ENCODE results near the gene CPSF7.

CPSF7 gene

DNA sequence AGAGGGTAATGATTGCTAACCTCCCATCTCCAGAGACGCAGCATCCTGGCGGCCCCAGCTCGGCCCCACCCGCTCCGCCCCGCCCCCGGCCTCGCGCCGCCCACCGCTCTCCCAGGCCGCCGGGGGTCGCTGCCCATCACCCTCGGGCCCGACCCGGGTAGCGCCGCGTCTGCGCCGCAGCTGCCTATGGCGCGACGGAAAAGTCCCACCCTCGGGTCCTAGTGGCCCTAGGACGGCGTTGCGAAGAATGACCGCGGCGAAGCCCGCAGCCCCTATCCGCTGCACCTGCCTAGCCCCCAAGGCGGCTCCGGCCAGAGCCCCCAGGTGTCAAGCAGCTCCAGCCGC, 457 bp downstream of the CPSF7 start:
- Histone ChIP-seq H3K27ac (ENCODE audit: low read length) (peak overlapping the region; percentile 94), H3K36me3 (replicated peaks; ENCODE audit: insufficient read depth, low read length) (peaks cover 17% of the 10 kb centered on the region; the same call in 1 of the 2 replicates), H3K9me3 (replicated peaks; ENCODE audit: insufficient read depth, low read length) (no peaks in the 10 kb centered on the region), H3F3A (ENCODE audit: insufficient read depth, low read length) (0 out of 2 replicates have a peak, but pooled peaks cover 4% of the 10 kb centered on the region), H3K4me1 (ENCODE audit: low read length) (peaks cover 12% of the 10 kb centered on the region), H3K9me2 (replicated peaks; ENCODE audit: insufficient read depth, low read length) (no peaks in the 10 kb centered on the region), H3K4me3 (ENCODE audit: low read length) (peak overlapping the region; percentile 93), H3K27me3 (replicated peaks; ENCODE audit: insufficient read depth, low read length) (no peaks in the 10 kb centered on the region), H3K4me2 (ENCODE audit: low read depth, low read length) (peak overlapping the region; percentile 82), H4K20me1 (ENCODE audit: insufficient read depth, low read length) (no peaks in the 10 kb centered on the region), H3K79me2 (ENCODE audit: low read length) (peaks cover 95% of the 10 kb centered on the region), H3K9ac (ENCODE audit: low read length) (peak overlapping the region; percentile 99), H2AFZ (ENCODE audit: low read length) (peak overlapping the region; percentile 45)
- peak; percentile 75 for DNase-seq
- TF ChIP-seq, protein P1, sequence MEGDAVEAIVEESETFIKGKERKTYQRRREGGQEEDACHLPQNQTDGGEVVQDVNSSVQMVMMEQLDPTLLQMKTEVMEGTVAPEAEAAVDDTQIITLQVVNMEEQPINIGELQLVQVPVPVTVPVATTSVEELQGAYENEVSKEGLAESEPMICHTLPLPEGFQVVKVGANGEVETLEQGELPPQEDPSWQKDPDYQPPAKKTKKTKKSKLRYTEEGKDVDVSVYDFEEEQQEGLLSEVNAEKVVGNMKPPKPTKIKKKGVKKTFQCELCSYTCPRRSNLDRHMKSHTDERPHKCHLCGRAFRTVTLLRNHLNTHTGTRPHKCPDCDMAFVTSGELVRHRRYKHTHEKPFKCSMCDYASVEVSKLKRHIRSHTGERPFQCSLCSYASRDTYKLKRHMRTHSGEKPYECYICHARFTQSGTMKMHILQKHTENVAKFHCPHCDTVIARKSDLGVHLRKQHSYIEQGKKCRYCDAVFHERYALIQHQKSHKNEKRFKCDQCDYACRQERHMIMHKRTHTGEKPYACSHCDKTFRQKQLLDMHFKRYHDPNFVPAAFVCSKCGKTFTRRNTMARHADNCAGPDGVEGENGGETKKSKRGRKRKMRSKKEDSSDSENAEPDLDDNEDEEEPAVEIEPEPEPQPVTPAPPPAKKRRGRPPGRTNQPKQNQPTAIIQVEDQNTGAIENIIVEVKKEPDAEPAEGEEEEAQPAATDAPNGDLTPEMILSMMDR (IDR thresholded peaks at IDR 0.05; ENCODE audit: low read length) = peak; percentile 26; the same call in 1 of the 2 replicates
- no peak for TF ChIP-seq EZH2phosphoT487 (IDR thresholded peaks at IDR 0.05; ENCODE audit: low read length)

DNA sequence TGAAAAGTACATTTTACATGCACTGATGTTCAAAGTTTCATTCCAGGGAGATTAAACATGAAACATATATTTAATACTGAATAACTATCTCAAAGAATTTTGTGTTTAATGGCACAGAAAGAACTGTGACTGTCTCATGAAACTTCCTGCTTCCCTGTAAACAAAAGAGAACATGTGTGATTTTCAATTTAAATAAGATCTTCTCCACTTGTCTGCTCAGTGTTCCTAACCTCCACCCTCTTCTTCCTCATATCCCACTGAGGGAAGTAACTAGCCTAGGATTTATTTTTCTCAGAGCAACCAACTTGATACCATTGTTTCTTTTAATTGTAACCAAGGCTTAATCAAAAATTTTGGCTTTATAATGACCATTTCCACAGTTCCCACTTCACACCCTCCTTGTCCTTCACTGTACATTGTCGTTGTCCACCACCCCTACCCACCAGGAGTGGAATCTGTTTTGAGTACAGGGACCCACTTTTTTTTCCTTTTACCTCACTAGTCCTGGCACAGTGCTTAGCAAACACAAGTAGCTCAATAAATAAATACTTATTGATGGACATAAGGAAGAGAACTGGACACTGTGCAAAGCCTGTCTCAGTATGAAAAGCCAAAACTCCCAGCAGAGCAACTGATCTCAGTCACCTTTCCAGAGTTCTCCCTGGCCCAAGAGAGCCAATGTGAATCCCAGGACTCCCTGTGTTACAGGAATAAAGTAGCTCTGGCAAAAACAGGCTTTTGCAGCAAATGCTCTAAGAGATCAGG, 4.2 kb downstream of the CPSF7 start:
- H4K20me1 ChIP-seq (ENCODE audit: insufficient read depth, low read length) = peaks cover 3% of the 10 kb centered on the region; the same call in 1 of the 2 replicates
- peaks cover 98% of the 10 kb centered on the region for H3K79me2 ChIP-seq (ENCODE audit: low read length)
- no peak overlapping the region for H3K9ac ChIP-seq (ENCODE audit: low read length)
- H3K9me2 ChIP-seq (replicated peaks; ENCODE audit: insufficient read depth, low read length) = no peaks in the 10 kb centered on the region
- H3K4me1 ChIP-seq (ENCODE audit: low read length) = peaks cover 12% of the 10 kb centered on the region
- H3K27ac ChIP-seq (ENCODE audit: low read length) = no peak overlapping the region
- peaks cover 30% of the 10 kb centered on the region for H3K36me3 ChIP-seq (replicated peaks; ENCODE audit: insufficient read depth, low read length)
- no peaks in the 10 kb centered on the region for H3K9me3 ChIP-seq (replicated peaks; ENCODE audit: insufficient read depth, low read length)
- TF ChIP-seq, protein P1 (IDR thresholded peaks at IDR 0.05; ENCODE audit: low read length) = no peak
- TF ChIP-seq EZH2phosphoT487 (IDR thresholded peaks at IDR 0.05; ENCODE audit: low read length) = no peak
- no peak for TF ChIP-seq EZH2 (optimal IDR thresholded peaks at IDR 0.05; ENCODE audit: low read depth, low read length)
- H3K4me2 ChIP-seq (ENCODE audit: low read depth, low read length) = no peak overlapping the region
- DNase-seq = no peak
- H3K4me3 ChIP-seq (ENCODE audit: low read length) = no peak overlapping the region
- H3K27me3 ChIP-seq (replicated peaks; ENCODE audit: insufficient read depth, low read length) = no peaks in the 10 kb centered on the region
- 0 out of 2 replicates have a peak, but pooled peaks cover 4% of the 10 kb centered on the region for H3F3A ChIP-seq (ENCODE audit: insufficient read depth, low read length)
- H2AFZ ChIP-seq (ENCODE audit: low read length) = no peak overlapping the region

DNA sequence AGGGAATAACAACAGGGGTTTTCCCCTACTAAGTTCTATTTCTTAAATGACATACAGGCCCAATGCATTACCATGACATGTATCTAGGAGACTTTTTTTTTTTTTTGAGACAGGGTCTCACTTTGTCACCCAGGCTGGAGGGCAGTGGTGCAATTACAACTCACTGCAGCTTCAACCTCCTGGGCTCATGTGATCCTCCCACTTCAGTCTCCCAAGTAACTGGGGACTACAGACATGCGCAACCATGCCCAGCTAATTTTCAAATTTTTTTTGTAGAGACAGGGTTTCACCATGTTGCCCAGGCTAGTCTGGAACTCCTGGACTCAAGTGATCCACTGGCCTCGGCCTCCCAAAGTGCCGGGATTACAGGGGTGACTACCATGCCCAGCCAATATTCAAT, 7.5 kb downstream of the CPSF7 start:
- H3K4me2 ChIP-seq (ENCODE audit: low read depth, low read length) = no peak overlapping the region
- H3K4me1 ChIP-seq (ENCODE audit: low read length) = peaks cover 13% of the 10 kb centered on the region
- H3K36me3 ChIP-seq (replicated peaks; ENCODE audit: insufficient read depth, low read length) = peaks cover 41% of the 10 kb centered on the region
- no peaks in the 10 kb centered on the region for H3K9me2 ChIP-seq (replicated peaks; ENCODE audit: insufficient read depth, low read length)
- H3K4me3 ChIP-seq (ENCODE audit: low read length) = no peak overlapping the region
- DNase-seq = no peak
- H3K27ac ChIP-seq (ENCODE audit: low read length) = no peak overlapping the region
- peaks cover 3% of the 10 kb centered on the region; the same call in 1 of the 2 replicates for H4K20me1 ChIP-seq (ENCODE audit: insufficient read depth, low read length)
- TF ChIP-seq, protein P1 (IDR thresholded peaks at IDR 0.05; ENCODE audit: low read length) = no peak
- TF ChIP-seq EZH2 (optimal IDR thresholded peaks at IDR 0.05; ENCODE audit: low read depth, low read length) (no peak), EZH2phosphoT487 (IDR thresholded peaks at IDR 0.05; ENCODE audit: low read length) (no peak)
- H3K9me3 ChIP-seq (replicated peaks; ENCODE audit: insufficient read depth, low read length) = no peaks in the 10 kb centered on the region
- H3K9ac ChIP-seq (ENCODE audit: low read length) = no peak overlapping the region
- no peak overlapping the region for H2AFZ ChIP-seq (ENCODE audit: low read length)
- H3F3A ChIP-seq (ENCODE audit: insufficient read depth, low read length) = peaks cover 10% of the 10 kb centered on the region; the same call in 1 of the 2 replicates
- peaks cover 100% of the 10 kb centered on the region for H3K79me2 ChIP-seq (ENCODE audit: low read length)
- H3K27me3 ChIP-seq (replicated peaks; ENCODE audit: insufficient read depth, low read length) = no peaks in the 10 kb centered on the region
